ENCODE results near the gene CYTH3.
"Not testable (repeated sequence)": the region's sequence is repeated elsewhere in the genome, so short reads cannot be mapped to it uniquely, and the experiment has no call there.

CYTH3 gene

DNA sequence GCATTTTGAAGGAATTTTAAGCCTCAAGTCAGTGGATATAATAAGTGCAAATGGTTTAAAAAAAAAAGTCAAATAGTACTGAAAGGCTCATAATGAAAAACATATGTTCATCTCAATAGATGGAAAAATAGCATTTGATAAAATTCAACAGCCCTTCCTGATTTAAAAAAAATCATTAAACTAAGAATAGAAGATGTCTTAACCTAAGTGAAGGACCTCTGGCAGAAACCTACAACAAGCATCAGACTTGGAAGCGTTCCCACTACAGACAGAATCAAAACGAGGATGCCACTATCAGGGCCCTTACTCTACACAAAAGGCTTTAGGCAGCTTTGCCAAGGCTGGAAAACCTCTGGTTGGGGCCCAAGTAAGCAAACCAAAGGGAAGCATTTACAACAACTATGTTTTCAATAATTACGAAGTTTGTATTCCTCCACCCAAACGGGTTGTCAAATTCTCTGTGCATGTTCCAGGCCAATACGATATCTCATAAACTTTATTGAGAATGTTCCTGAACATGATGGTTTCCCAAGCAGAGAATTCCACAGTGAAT, 45.1 kb downstream of the CYTH3 start:
- no peak for DNase-seq

- DNase-seq = no peak
Observed at GRCh38 chr7:6226194-6226799, 46.1 kb downstream of the CYTH3 start.

DNA sequence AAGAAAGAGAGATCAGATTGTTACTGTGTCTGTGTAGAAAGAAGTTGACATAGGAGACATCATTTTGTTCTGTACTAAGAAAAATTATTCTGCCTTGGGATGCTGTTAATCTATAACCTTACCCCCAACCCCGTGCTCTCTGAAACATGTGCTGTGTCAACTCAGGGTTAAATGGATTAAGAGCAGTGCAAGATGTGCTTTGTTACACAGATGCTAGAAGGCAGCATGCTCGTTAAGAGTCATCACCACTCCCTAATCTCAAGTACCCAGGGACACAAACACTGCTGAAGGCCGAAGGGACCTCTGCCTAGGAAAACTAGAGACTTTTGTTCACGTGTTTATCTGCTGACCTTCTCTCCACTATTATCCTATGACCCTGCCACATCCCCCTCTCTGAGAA, 49.0 kb downstream of the CYTH3 start:
- DNase-seq = not testable (repeated sequence)

DNA sequence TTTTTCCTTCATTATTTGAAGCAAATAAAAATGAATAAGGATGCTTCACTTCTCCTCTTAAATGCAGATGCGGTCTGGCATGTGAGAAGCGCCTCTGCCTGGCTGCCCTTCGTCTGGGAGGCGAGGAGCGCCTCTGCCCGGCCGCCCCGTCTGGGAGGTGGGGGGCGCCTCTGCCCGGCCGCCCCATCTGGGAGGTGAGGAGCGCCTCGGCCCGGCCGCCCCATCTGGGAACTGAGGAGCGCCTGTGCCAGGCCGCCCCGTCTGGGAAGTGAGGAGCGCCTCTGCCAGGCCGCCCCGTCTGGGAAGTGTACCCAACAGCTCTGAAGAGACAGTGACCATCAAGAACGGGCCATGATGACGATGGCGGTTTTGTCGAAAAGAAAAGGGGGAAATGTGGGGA, 49.4 kb downstream of the CYTH3 start:
- not testable (repeated sequence) for DNase-seq

DNA sequence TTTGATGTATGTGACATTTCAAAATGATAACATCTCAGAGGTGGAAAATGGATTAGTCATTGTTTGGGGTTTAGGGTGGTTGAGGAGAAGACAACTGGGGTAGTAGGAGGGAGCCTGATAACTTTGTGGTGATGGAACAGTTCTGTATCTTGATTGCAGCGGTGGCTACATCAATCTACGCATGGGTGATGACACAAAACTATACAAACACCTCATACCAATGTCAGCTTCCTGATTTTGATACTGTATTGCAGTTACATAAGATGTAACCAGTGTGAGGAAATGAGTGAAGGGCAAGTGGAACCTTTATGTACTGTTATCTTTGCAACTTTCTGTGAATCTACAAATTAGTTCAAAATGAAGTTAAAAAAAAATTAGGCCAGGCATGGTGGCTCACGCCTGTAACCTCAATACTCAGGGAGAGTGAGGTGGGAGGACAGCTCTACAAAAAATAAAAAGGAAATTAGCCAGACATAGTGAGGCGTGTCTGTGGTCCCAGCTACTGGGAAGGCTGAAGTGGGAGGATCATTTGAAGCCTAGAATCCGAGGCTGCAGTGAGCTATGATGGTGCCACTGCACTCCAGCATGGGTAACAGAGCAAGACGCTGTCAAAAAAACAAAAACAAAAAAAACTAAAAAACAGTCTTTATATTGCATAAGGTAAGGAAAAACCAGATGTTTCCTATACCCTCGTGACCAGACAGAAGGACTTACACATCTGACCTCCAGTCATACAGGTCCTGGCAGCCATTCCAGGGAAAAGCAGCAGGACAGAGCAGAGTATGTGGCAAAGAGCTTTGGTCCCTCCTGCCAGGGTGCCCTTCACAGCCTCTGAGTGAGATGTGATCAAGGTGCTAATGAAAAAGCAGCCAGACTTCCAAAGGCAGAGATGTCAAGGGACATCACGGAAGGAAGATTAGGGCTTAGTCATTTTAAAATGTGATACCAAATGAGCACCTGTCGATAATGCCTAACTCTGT, 50.8 kb downstream of the CYTH3 start:
- DNase-seq = peak; percentile 53

DNA sequence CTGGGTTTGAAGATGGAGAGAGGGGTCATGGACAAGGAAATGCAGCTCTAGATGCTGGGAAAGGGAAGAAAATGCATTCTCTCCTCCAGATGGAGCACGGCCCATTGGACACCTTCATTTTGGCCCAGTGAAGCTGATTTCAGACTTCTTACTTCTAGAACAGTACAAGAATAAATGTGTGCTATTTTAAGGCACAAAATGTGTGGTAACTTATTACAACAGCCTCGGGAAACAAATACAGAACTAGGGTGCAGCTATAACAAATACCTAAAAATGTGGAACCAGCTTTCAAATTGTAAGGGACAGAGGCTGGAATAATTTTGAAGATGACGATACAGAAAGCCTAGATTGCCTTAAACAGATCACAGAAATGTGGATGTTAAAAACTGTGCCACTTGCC, 54.1 kb downstream of the CYTH3 start:
- DNase-seq = no peak

DNA sequence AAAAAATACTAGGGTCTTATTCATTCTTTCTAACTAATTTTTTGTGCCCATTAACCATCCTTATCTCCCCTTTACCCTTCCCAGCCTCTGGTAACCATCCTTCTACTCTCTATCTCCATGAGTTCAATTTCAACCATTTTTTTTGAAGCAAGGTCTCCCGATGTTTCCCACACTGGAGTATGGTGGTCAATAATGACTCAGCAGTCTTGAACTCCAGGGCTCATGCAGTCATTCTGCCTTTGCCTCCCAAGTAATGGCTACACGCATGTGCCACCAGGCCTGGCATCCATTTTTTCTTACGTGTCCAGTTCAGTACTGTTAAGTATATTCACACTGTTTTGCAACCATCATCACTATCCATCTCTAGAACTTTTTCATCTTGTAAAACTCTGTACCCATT, 60.4 kb downstream of the CYTH3 start:
- no peak for DNase-seq

- DNase-seq = no peak
Observed at GRCh38 chr7:6210621-6211372, 61.6 kb downstream of the CYTH3 start.

DNA sequence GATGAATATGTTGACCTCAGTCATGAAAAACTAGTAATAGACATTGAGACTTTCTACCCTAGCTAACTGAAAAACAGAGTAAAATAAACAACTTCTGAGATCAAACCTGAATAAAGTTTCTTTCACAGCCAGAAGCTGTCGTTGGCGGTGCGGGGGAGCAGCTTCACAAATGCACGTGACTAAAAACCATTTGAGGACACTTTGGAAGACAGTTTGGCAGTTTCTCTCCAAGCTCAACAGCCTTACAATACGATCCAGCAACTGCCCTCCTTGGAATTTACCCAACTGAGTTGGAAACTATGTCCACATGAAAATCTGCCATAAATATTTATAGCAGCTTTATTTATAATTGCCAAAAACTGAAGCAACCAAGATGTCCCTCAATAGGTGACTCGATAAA, 63.1 kb downstream of the CYTH3 start:
- DNase-seq = no peak

- DNase-seq = no peak
Observed at GRCh38 chr7:6208573-6209328, 63.7 kb downstream of the CYTH3 start.

DNA sequence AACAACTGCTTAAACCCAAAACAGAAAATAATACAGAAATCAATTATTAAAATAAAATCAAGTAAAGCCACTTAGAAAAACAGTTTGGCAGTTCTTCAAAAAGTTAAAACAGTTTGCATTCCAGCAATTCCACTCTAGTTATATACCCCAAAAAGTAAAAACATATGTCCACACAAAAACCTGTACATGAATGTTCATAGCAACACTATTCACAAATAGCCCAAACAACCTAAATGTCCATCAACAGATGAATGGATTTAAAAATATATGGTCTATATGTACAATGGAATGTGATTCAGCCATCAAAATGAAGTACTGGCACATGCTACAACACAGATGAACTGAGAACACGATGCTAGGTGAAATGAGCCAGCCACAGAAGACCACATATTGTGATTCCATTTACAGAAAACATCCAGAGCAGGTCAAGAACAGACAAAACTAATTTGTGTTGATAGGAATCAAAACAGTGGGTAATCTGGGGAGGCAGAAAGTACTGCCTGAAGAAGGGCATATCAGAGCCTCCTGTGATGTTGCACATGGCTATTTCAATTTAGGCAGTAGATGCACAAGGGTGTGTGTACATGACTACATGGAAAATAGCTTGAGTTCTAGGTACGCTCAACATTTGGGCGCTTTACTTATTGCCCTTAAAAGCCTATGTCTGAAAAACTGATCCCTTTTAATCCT, 66.3 kb downstream of the CYTH3 start:
- DNase-seq = no peak

GRCh38 chr7:6203381-6203780, 69.0 kb downstream of the CYTH3 start:
- no peak for DNase-seq

GRCh38 chr7:6202117-6202516, 70.3 kb downstream of the CYTH3 start:
- no peak for DNase-seq

- no peak for DNase-seq
Observed at GRCh38 chr7:6200971-6201370, 71.5 kb downstream of the CYTH3 start.

GRCh38 chr7:6198689-6199595, 73.5 kb downstream of the CYTH3 start:
- DNase-seq = no peak

GRCh38 chr7:6197801-6198551, 74.4 kb downstream of the CYTH3 start:
- no peak for DNase-seq

GRCh38 chr7:6193709-6194108, 78.7 kb downstream of the CYTH3 start:
- DNase-seq = no peak

DNA sequence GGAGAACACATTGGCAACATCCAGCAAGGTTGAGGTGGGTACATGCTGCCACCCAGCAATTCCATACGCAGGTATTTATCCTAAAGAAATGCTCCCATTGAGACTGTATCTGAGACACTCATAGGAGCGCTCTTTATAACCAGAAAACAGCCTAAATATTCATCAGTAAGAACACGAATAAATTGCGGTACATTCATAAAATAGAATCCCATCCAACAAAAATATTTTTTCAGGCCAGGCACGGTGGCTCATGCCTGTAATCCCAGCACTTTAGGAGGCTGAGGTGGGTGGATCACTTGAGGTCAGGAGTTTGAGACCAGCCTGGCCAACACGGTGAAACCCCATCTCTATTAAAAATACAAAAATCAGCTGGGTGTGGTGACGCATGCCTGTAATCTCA, 81.9 kb downstream of the CYTH3 start:
- not testable (repeated sequence) for DNase-seq

DNA sequence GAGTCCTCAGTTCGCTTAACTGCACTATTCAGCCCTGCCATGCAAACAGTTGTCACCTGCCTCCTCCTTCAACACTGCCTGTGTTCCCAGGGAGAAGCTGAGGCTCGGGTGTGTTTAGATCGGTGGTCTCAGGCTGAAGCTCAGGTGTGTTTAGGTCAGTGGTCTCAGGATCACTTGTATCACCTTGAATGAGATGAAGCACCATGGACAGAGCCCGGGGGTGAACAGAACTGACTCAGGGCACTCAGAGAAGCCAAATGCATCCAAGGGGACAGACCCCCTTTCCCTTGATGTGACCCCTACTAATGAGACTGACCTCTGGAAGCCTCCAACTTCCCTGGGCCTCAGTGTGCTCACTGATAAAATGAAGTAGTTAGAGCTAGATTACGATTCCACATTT, 84.0 kb downstream of the CYTH3 start:
- no peak for DNase-seq

- no peak for DNase-seq
Observed at GRCh38 chr7:6186577-6186976, 85.8 kb downstream of the CYTH3 start.

Measured in CD4-positive, alpha-beta T cell treated with Interleukin-10 for 1 hour (primary cell).